ENCODE data around the gene GCN1.
A peak's percentile ranks its signal among the peaks of the same experiment; 100 is the strongest.
"Not testable (repeated sequence)": the region's sequence is repeated elsewhere in the genome, so short reads cannot be mapped to it uniquely, and the experiment has no call there.

GCN1 gene

DNA sequence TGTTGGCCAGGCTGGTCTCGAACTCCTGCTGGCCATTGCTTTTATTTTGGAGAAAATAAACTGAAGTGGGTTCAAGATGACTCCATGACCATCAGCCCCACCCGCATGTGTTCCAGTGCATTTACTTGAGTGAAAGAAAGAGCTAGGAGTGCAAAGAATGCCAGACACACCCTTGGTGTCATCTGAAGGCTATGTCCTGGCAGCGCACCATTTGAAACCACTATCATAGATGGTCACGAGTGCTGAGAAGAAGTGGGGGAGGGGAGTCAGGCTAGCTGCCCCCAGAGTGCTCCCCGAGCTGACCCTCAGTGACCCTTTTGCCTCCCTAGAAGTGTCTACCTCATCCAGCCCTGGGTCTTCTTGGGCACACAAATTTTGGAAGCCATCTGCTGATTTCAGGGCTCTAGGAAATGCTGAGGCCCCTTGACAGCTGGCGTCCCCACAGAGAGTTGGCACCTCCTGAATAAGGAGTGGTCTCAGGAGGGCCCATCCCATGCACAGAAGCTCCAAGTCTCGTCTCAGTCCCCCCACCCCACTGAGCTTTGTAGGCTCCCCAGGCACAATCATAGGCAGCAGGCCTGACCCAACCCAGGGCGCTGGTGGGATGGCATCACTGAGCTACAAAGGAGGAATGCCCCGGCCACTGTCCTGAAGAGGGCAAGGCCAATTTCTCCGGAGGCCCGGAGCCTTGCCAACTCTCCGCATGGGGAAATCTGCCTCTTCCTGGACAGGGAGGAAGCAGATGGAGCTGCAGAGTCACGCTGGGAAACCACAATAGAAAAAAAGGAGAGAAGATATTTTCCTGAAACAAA, 43.1 kb upstream of the GCN1 start:
- H3K9ac ChIP-seq (ENCODE audit: low read depth, low read length) = no peak overlapping the region
- H3K4me3 ChIP-seq (ENCODE audit: low read depth, low read length) = no peak overlapping the region
- peaks cover 49% of the 10 kb centered on the region for H3K4me1 ChIP-seq (ENCODE audit: control insufficient read depth, insufficient read depth, low read length)
- H3K27ac ChIP-seq (ENCODE audit: low read depth, low read length) = no peak overlapping the region
- no peaks in the 10 kb centered on the region for H3K36me3 ChIP-seq (ENCODE audit: control insufficient read depth, insufficient read depth, low read length)
- no peaks in the 10 kb centered on the region for H3K27me3 ChIP-seq (ENCODE audit: control insufficient read depth, insufficient read depth, low read length)
- H3K9me3 ChIP-seq (ENCODE audit: control insufficient read depth, insufficient read depth, low read length) = no peaks in the 10 kb centered on the region

DNA sequence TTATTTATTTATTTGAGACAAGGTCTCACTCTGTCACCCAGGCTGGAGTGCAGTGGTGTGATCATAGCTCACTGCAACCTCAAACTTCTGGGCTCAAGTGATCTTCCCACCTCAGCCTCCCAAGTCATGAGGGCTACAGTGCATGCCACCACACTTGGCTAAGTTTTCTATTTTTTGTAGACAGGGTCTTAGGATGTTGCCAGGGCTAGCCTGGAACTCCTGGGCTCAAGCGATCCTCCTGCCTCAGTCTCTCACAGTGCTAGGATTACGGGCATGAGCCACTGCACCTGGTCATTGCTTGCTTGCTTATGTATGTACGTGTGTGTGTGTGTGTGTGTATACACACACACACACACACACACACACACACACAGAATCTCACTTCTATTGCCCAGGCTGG, 42.3 kb upstream of the GCN1 start:
- not testable (repeated sequence) for H3K36me3 ChIP-seq (ENCODE audit: control insufficient read depth, insufficient read depth, low read length); H3K27me3 ChIP-seq (ENCODE audit: control insufficient read depth, insufficient read depth, low read length); H3K9ac ChIP-seq (ENCODE audit: low read depth, low read length); H3K27ac ChIP-seq (ENCODE audit: low read depth, low read length); H3K4me3 ChIP-seq (ENCODE audit: low read depth, low read length); H3K9me3 ChIP-seq (ENCODE audit: control insufficient read depth, insufficient read depth, low read length)
- H3K4me1 ChIP-seq (ENCODE audit: control insufficient read depth, insufficient read depth, low read length) = peaks cover 53% of the 10 kb centered on the region

DNA sequence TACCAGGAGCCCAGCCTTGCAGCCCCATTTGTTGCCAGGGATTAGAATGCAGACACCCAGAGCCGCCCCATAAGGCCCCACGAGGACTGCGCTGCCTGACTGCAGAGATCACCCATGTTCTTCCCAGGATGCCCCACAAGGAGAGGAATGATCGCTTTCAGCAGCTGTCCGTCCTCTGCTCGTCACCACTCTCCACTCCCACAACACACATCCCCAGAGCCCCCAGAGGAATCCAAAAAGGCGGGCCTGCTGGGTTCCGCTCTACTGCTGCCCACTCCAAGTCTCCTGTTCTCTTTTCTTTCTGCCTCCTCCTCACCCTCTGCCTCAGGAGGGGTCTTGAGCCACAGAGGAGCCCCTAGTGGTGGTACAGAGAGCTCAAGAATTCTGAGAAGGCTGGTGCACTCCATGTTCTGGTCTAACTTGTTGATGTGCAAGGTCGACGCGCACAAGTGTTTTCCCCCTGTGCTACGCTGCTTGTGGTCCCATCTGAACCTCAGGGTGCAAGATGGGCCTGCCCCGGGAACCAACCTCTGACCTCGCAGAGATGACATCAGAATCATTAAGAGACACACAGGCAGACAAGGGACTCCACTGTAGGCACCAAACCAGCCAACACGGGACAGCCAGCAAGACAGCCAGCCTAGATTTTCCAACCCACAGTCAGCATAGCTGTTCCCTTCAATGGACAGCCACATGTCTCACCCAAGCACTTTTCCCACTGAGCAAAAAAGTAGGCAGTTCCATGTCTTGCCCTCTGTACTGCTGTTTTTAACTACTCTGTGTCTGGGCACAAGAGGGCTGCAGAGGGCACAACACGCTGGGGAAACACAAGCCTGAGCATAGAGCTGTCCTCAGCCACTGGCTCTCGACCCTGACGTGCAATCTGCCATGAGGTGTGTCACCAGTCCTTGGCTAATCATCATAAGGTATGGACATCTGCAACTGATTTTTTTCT, 41.1 kb upstream of the GCN1 start:
- H3K27me3 ChIP-seq (ENCODE audit: control insufficient read depth, insufficient read depth, low read length) = no peaks in the 10 kb centered on the region
- H3K4me3 ChIP-seq (ENCODE audit: low read depth, low read length) = no peak overlapping the region
- H3K9ac ChIP-seq (ENCODE audit: low read depth, low read length) = no peak overlapping the region
- H3K4me1 ChIP-seq (ENCODE audit: control insufficient read depth, insufficient read depth, low read length) = peaks cover 56% of the 10 kb centered on the region
- no peaks in the 10 kb centered on the region for H3K36me3 ChIP-seq (ENCODE audit: control insufficient read depth, insufficient read depth, low read length)
- no peaks in the 10 kb centered on the region for H3K9me3 ChIP-seq (ENCODE audit: control insufficient read depth, insufficient read depth, low read length)
- H3K27ac ChIP-seq (ENCODE audit: low read depth, low read length) = peak overlapping the region; percentile 76

DNA sequence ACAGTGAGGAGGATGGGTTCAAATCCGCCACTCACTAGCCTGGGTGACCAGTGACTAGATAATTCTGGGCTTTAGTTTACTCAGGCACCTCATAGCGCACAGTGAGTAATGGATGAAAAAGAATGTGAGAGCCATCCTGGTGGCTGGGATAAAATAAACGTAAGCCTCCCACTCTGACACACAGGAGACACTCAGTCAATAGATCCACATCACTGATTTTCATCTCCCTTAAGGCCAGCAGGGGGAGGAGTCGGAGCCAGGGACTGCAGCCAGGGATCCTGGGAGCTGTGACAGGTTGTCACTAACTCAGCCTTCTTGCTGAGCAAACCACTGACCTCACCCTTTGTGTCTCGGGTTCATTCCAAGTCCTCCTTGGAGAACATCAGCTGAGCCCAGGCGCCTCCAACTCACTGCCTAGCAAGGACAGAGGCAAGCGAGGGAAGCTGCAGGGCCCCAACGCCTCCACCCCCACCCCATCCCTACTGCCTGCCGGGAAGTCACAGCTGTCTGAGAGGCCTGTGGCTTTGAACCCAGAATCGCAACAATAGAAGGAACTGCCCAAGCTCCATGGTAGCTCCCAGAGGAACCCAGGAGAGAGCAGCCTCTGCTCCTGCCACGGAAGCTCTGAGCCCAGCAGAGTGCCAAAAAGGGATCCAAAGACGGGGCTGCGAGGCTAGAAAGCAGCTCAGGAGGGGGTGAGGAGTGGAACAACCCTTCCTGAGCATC, 40.3 kb upstream of the GCN1 start:
- no peaks in the 10 kb centered on the region for H3K36me3 ChIP-seq (ENCODE audit: control insufficient read depth, insufficient read depth, low read length)
- no peaks in the 10 kb centered on the region for H3K9me3 ChIP-seq (ENCODE audit: control insufficient read depth, insufficient read depth, low read length)
- peak overlapping the region; percentile 76 for H3K27ac ChIP-seq (ENCODE audit: low read depth, low read length)
- H3K9ac ChIP-seq (ENCODE audit: low read depth, low read length) = no peak overlapping the region
- peaks cover 62% of the 10 kb centered on the region for H3K4me1 ChIP-seq (ENCODE audit: control insufficient read depth, insufficient read depth, low read length)
- no peak overlapping the region for H3K4me3 ChIP-seq (ENCODE audit: low read depth, low read length)
- no peaks in the 10 kb centered on the region for H3K27me3 ChIP-seq (ENCODE audit: control insufficient read depth, insufficient read depth, low read length)

DNA sequence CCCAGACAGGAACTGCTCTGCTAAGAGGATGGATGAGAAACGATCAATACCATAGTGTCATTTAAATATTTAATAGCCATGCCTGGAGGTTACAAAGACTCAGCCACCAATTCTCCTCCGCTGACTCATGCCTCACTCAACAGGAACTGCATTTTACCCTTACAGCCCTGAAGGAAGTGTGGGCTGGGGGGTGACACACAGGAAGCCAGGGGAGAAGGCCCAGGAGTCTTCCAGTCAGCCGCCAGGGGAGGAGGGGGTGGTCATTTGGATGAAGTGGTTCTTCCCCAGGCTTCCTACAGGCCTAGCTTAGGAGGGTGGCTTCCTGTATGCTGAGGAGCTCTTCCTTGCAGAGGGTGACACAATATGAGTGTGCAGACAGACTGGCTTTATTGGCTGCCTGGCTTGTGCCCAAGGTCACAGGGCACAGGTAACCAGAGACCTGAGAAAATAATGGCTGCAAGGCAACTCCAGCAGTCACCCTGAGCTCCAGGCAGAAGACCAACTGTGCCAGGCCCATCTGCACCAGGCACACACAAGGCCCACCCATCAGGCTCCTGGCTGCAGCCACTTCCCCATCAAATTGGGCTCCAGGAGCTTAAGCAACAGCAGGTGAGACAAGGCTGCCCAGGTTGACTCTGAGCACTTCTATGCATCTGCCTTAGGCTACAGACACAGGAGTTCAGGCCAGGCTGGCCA, 36.9 kb upstream of the GCN1 start:
- peak overlapping the region; percentile 50 for H3K4me3 ChIP-seq (ENCODE audit: low read depth, low read length)
- peak overlapping the region; percentile 83 for H3K9ac ChIP-seq (ENCODE audit: low read depth, low read length)
- peak overlapping the region; percentile 99 for H3K27ac ChIP-seq (ENCODE audit: low read depth, low read length)
- no peaks in the 10 kb centered on the region for H3K9me3 ChIP-seq (ENCODE audit: control insufficient read depth, insufficient read depth, low read length)
- H3K36me3 ChIP-seq (ENCODE audit: control insufficient read depth, insufficient read depth, low read length) = peaks cover 5% of the 10 kb centered on the region
- peaks cover 81% of the 10 kb centered on the region for H3K4me1 ChIP-seq (ENCODE audit: control insufficient read depth, insufficient read depth, low read length)
- H3K27me3 ChIP-seq (ENCODE audit: control insufficient read depth, insufficient read depth, low read length) = no peaks in the 10 kb centered on the region

DNA sequence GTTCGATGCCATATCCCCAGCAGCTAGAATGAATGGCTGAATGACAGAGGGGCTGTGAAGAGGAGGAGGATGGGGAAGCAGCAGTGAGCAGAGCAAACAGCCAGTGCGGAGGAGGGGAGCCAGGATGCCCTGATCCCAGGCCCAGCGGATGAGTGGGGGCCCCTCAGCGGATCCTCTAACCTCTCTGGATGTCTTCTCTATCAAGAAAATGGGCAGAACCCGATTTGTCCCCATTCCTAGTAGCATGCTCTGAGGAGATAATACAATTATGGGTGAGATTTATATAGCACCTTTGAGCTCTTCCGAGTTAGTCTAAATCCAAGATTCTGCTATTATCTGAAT, 36.4 kb upstream of the GCN1 start:
- no peaks in the 10 kb centered on the region for H3K27me3 ChIP-seq (ENCODE audit: control insufficient read depth, insufficient read depth, low read length)
- peak overlapping the region; percentile 50 for H3K4me3 ChIP-seq (ENCODE audit: low read depth, low read length)
- H3K9ac ChIP-seq (ENCODE audit: low read depth, low read length) = peak overlapping the region; percentile 83
- H3K27ac ChIP-seq (ENCODE audit: low read depth, low read length) = peak overlapping the region; percentile 99
- H3K36me3 ChIP-seq (ENCODE audit: control insufficient read depth, insufficient read depth, low read length) = peaks cover 10% of the 10 kb centered on the region
- H3K4me1 ChIP-seq (ENCODE audit: control insufficient read depth, insufficient read depth, low read length) = peaks cover 79% of the 10 kb centered on the region
- H3K9me3 ChIP-seq (ENCODE audit: control insufficient read depth, insufficient read depth, low read length) = no peaks in the 10 kb centered on the region

DNA sequence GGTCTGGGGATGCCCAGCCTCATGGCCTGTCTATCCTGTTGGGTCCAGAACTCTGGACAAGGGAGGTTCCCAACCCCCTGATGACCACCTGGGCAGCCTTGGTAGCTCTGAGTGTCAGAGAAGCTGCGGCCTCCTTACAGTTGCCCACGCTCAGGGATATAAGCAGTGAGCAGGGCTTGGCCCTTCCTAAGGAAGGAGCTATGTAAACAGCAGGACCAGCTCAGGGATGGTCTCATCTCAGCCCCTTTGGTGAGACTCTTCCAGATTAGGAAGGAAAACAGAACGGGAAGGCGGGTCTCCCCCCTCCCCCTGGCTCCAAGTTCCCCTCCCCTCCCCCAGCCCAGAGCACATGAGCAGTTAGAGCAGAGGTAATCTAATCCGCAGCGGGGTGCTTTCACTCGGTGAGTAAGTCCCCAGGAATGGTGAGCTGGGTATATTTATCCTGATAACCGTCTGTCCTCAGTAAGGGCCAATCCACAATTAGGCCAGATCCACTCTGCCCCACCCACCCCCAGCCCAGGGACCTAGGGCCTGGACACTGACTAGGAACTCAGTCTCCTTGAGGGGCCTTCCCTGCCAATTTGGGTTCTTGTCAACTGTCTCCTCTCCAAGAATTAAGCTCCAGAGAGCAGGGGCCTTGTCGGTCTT, 35.9 kb upstream of the GCN1 start:
- peak overlapping the region; percentile 99 for H3K27ac ChIP-seq (ENCODE audit: low read depth, low read length)
- peaks cover 14% of the 10 kb centered on the region for H3K36me3 ChIP-seq (ENCODE audit: control insufficient read depth, insufficient read depth, low read length)
- no peaks in the 10 kb centered on the region for H3K9me3 ChIP-seq (ENCODE audit: control insufficient read depth, insufficient read depth, low read length)
- H3K27me3 ChIP-seq (ENCODE audit: control insufficient read depth, insufficient read depth, low read length) = no peaks in the 10 kb centered on the region
- peaks cover 76% of the 10 kb centered on the region for H3K4me1 ChIP-seq (ENCODE audit: control insufficient read depth, insufficient read depth, low read length)
- H3K4me3 ChIP-seq (ENCODE audit: low read depth, low read length) = peak overlapping the region; percentile 50
- peak overlapping the region; percentile 85 for H3K9ac ChIP-seq (ENCODE audit: low read depth, low read length)

DNA sequence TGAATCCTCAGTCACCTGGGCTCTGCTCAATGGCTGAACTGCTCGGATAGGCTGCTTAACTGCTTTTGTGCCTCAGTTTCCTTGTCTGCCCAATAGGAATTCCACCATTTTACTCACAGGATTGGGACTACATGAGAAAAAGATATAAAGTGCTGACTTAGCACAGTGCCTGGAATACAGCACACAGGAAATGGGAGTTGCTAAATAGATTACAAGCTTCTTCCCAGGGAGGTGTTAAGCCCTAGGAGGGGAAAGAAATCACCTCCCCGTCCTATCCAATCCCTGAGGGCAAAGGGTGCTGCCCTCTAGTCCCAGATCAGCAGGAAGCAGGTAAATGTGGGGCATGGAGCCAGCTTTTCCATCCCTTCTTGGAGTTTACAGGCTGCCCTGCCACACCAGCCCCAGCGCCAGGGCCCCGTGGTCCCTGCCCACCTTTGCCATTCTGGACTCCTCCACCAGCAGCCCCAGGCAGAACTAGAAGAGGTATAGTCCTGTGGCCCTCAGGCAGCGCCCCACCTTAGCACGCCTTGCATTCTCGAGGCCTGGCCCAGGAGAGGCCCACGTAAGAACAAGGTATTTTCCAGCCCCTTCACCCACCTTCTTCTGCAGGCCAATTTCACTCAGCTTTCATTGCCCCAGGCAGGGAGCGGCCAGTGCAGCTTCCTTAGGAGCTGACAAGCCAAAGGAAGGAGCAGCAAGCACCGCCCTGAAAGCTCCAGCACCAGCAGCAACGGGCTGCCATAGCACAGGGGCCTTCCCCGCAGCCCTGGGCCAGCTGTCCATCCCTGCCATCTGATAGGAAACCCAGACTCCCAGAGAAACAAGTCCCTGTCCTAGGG, 35.2 kb upstream of the GCN1 start:
- Histone ChIP-seq H3K4me1 (ENCODE audit: control insufficient read depth, insufficient read depth, low read length) (peaks cover 69% of the 10 kb centered on the region), H3K27me3 (ENCODE audit: control insufficient read depth, insufficient read depth, low read length) (no peaks in the 10 kb centered on the region), H3K27ac (ENCODE audit: low read depth, low read length) (peak overlapping the region; percentile 99), H3K9me3 (ENCODE audit: control insufficient read depth, insufficient read depth, low read length) (no peaks in the 10 kb centered on the region), H3K4me3 (ENCODE audit: low read depth, low read length) (peak overlapping the region; percentile 55), H3K36me3 (ENCODE audit: control insufficient read depth, insufficient read depth, low read length) (peaks cover 14% of the 10 kb centered on the region), H3K9ac (ENCODE audit: low read depth, low read length) (peak overlapping the region; percentile 85)

DNA sequence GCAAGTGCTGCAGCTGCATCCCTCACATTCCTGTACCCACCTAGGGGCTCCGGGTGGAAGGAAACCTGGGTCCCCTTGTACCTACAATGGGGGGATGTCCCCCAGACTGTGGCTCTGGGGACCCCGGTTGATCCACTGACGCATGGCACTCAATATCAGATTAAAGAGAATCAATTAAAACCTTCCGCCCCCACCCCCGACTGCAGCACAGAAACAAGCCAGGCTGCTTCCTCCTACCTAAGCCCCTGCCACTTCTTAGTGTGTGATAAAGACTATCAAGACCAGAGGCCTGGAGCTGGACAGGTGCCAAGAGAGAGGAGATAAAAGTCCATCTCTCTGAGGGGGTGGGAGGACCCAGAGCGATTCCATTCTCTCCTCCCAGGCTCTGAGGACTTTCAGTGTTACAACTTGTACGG, 34.6 kb upstream of the GCN1 start:
- Histone ChIP-seq H3K36me3 (ENCODE audit: control insufficient read depth, insufficient read depth, low read length) (peaks cover 14% of the 10 kb centered on the region), H3K9me3 (ENCODE audit: control insufficient read depth, insufficient read depth, low read length) (no peaks in the 10 kb centered on the region), H3K27me3 (ENCODE audit: control insufficient read depth, insufficient read depth, low read length) (no peaks in the 10 kb centered on the region), H3K4me3 (ENCODE audit: low read depth, low read length) (peak overlapping the region; percentile 55), H3K4me1 (ENCODE audit: control insufficient read depth, insufficient read depth, low read length) (peaks cover 63% of the 10 kb centered on the region), H3K9ac (ENCODE audit: low read depth, low read length) (peak overlapping the region; percentile 85), H3K27ac (ENCODE audit: low read depth, low read length) (peak overlapping the region; percentile 99)
